Measurements from ENCODE around the gene GPR179. TPM values are rescaled to one million over a fixed set of nuclear protein-coding genes. Genes with fewer than 3 reads are reported as not detected.
A peak's percentile ranks its signal among the peaks of the same experiment; 100 is the strongest.

The GPR179 gene
- 0.97 TPM for total RNA-seq (ENCODE audit: unreplicated experiment)
- long read RNA-seq: 0 reads

- Mint-ChIP-seq H3K27me3 (ENCODE audit: unreplicated experiment) (no peaks in the 10 kb centered on the region), H3K4me3 (ENCODE audit: unreplicated experiment) (no peak within 1 kb of the TSS), H3K27ac (ENCODE audit: unreplicated experiment) (peak within 1 kb of the TSS; percentile 15), H3K36me3 (ENCODE audit: low read depth, unreplicated experiment) (no peaks in the 10 kb centered on the region), H3K9me3 (ENCODE audit: unreplicated experiment) (no peaks in the 10 kb centered on the region), H3K4me1 (ENCODE audit: unreplicated experiment) (peaks cover 11% of the 10 kb centered on the region)
- DNase-seq (ENCODE audit: low spot score): no peak
- no peak for TF ChIP-seq CTCF (IDR thresholded peaks at IDR 0.05; ENCODE audit: unreplicated experiment)
Measured at GRCh38 chr17:38343608-38344419, at the start of gene GPR179. GPR179 (minus strand) TSS chr17:38343956; CDS start chr17:38343789, 167 bp downstream.

GRCh38 chr17:38379448-38379847 lies 35.7 kb upstream of the GPR179 start:
- peaks cover 6% of the 10 kb centered on the region for H3K36me3 Mint-ChIP-seq (ENCODE audit: low read depth, unreplicated experiment)
- H3K9me3 Mint-ChIP-seq (ENCODE audit: unreplicated experiment): no peaks in the 10 kb centered on the region
- no peak for DNase-seq (ENCODE audit: low spot score)
- H3K27me3 Mint-ChIP-seq (ENCODE audit: unreplicated experiment): no peaks in the 10 kb centered on the region
- peaks cover 10% of the 10 kb centered on the region for H3K4me1 Mint-ChIP-seq (ENCODE audit: unreplicated experiment)
- TF ChIP-seq CTCF (IDR thresholded peaks at IDR 0.05; ENCODE audit: unreplicated experiment): no peak
- H3K27ac Mint-ChIP-seq (ENCODE audit: unreplicated experiment): no peak overlapping the region
- H3K4me3 Mint-ChIP-seq (ENCODE audit: unreplicated experiment): no peak overlapping the region

- Mint-ChIP-seq H3K4me1 (ENCODE audit: unreplicated experiment) (peaks cover 8% of the 10 kb centered on the region), H3K4me3 (ENCODE audit: unreplicated experiment) (no peak overlapping the region), H3K36me3 (ENCODE audit: low read depth, unreplicated experiment) (peaks cover 13% of the 10 kb centered on the region), H3K27me3 (ENCODE audit: unreplicated experiment) (peaks cover 2% of the 10 kb centered on the region), H3K9me3 (ENCODE audit: unreplicated experiment) (no peaks in the 10 kb centered on the region), H3K27ac (ENCODE audit: unreplicated experiment) (peak overlapping the region; percentile 25)
- TF ChIP-seq CTCF (IDR thresholded peaks at IDR 0.05; ENCODE audit: unreplicated experiment): no peak
- DNase-seq (ENCODE audit: low spot score): no peak
Measured at GRCh38 chr17:38369124-38369886, 25.5 kb upstream of the GPR179 start.

GRCh38 chr17:38364741-38365140 lies 21.0 kb upstream of the GPR179 start:
- Mint-ChIP-seq H3K27me3 (ENCODE audit: unreplicated experiment) (peaks cover 2% of the 10 kb centered on the region), H3K9me3 (ENCODE audit: unreplicated experiment) (no peaks in the 10 kb centered on the region), H3K36me3 (ENCODE audit: low read depth, unreplicated experiment) (peaks cover 10% of the 10 kb centered on the region), H3K4me1 (ENCODE audit: unreplicated experiment) (peaks cover 13% of the 10 kb centered on the region), H3K4me3 (ENCODE audit: unreplicated experiment) (no peak overlapping the region), H3K27ac (ENCODE audit: unreplicated experiment) (no peak overlapping the region)
- no peak for DNase-seq (ENCODE audit: low spot score)
- no peak for TF ChIP-seq CTCF (IDR thresholded peaks at IDR 0.05; ENCODE audit: unreplicated experiment)

- Mint-ChIP-seq H3K27me3 (ENCODE audit: unreplicated experiment) (no peaks in the 10 kb centered on the region), H3K27ac (ENCODE audit: unreplicated experiment) (no peak overlapping the region), H3K9me3 (ENCODE audit: unreplicated experiment) (no peaks in the 10 kb centered on the region), H3K4me1 (ENCODE audit: unreplicated experiment) (peaks cover 4% of the 10 kb centered on the region), H3K4me3 (ENCODE audit: unreplicated experiment) (no peak overlapping the region), H3K36me3 (ENCODE audit: low read depth, unreplicated experiment) (peaks cover 10% of the 10 kb centered on the region)
- TF ChIP-seq CTCF (IDR thresholded peaks at IDR 0.05; ENCODE audit: unreplicated experiment): no peak
- DNase-seq (ENCODE audit: low spot score): no peak
Measured at GRCh38 chr17:38363016-38363415, 19.3 kb upstream of the GPR179 start.

Data from endothelial cell (in vitro differentiated cells).